Measurements from ENCODE around the gene CREB3L1.

The CREB3L1 gene

DNA sequence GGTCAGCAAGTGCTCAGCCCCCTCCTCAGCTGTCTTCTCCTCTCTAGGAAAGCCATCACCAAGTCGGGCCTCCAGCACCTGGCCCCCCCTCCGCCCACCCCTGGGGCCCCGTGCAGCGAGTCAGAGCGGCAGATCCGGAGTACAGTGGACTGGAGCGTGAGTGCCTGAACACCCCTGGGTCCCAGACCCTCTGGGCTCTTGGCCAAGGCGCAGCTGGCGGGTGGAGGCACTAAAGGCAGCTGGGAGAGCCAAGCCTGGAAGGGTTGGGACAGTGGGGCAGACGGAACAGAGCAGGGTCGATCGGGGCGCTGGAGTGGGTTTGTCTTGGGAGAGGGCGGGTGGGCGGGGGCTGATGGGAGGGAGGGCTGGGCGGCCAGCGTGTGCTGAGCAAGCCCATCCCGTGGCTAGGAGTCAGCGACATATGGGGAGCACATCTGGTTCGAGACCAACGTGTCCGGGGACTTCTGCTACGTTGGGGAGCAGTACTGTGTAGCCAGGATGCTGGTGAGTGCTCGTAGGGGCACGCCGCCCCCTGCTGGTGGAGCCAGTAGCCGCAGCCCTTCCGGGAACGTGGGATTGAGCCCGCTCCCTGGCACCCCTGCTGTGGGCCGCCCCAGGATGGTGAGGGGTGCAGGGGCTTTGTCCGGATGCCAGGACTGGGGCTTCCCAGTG lies 89.9 kb downstream of the CREB3L1 start:
- TF ChIP-seq, protein P1, sequence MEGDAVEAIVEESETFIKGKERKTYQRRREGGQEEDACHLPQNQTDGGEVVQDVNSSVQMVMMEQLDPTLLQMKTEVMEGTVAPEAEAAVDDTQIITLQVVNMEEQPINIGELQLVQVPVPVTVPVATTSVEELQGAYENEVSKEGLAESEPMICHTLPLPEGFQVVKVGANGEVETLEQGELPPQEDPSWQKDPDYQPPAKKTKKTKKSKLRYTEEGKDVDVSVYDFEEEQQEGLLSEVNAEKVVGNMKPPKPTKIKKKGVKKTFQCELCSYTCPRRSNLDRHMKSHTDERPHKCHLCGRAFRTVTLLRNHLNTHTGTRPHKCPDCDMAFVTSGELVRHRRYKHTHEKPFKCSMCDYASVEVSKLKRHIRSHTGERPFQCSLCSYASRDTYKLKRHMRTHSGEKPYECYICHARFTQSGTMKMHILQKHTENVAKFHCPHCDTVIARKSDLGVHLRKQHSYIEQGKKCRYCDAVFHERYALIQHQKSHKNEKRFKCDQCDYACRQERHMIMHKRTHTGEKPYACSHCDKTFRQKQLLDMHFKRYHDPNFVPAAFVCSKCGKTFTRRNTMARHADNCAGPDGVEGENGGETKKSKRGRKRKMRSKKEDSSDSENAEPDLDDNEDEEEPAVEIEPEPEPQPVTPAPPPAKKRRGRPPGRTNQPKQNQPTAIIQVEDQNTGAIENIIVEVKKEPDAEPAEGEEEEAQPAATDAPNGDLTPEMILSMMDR (IDR thresholded peaks at IDR 0.05) = peak; percentile 82
- TF ChIP-seq ZFX (IDR thresholded peaks at IDR 0.05; ENCODE audit: borderline replicate concordance) = no peak
- H3K27ac ChIP-seq = no peak overlapping the region

DNA sequence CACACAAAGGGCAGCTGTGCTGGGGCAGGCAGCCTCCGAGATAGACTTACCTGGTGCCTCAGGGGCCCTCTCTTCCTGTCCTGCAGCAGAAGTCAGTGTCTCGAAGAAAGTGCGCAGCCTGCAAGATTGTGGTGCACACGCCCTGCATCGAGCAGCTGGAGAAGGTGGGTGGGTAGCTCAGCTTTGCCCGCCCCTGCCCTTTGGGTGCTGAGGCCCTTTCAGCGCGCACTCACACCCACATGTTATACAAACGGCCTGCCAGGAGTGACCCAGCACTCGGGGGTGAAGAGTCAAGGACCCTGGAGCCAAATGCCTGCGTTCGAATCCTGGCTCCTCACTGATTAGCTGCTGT lies 90.4 kb downstream of the CREB3L1 start:
- no peak for TF ChIP-seq ZFX (IDR thresholded peaks at IDR 0.05; ENCODE audit: borderline replicate concordance)
- TF ChIP-seq, protein P1 (IDR thresholded peaks at IDR 0.05) = peak; percentile 56
- no peak overlapping the region for H3K27ac ChIP-seq

DNA sequence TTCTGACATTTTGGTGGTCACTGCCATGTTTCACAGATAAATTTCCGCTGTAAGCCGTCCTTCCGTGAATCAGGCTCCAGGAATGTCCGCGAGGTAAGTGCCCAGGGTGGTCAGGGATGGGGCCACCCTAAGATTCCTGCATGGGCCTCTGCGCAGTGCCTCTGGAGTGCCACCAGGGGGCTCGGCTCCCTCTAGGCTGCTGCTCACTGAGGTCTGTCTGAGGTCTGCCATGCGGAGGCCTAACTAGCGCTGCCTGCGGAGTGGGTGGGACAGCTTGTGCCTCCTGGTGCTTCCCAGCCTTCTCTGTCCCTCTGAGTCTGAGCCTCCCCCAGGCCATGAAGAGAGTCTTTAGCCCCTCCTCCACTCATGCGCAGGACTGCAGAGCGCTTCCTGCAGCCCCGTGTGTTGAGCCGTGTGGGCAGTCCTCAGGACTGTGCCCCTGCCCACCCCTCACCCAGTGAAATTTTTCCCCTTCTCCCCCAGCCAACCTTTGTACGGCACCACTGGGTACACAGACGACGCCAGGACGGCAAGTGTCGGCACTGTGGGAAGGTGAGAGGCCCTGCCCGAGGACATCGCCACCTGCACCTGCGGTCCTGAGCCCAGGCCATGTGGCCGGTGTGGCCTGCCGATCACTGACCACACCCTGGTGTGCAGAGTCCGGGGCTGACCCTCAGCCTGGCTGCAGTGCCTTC lies 92.1 kb downstream of the CREB3L1 start:
- H3K27ac ChIP-seq = no peak overlapping the region
- TF ChIP-seq, protein P1 (IDR thresholded peaks at IDR 0.05) = peak; percentile 92
- no peak for TF ChIP-seq ZFX (IDR thresholded peaks at IDR 0.05; ENCODE audit: borderline replicate concordance)

DNA sequence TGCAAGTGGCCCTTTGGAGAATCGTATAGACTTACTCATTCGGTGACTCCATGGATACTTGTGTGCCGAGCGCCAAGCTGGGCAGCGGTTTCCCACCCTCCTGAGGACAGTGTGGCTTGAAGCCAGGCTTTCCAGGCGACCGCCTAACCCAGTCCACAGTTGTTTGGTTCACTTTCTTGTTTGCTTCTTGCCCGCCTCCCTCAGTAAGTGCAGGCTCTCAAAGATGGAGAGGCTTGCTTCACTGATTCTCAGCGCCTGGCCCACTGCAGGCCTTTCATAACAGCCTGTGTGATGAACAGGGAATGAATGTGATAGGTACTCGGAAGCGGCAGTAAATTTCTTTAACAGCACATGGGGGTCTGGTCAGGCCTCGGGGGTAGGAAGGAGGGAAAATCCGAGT lies 92.8 kb downstream of the CREB3L1 start:
- H3K27ac ChIP-seq = no peak overlapping the region
- no peak for TF ChIP-seq ZFX (IDR thresholded peaks at IDR 0.05; ENCODE audit: borderline replicate concordance)
- TF ChIP-seq, protein P1 (IDR thresholded peaks at IDR 0.05) = no peak

All from 22Rv1 (cell line).